H1 (cell line): ENCODE measurements around the gene TNIK. TPM values are rescaled to one million over a fixed set of nuclear protein-coding genes. Genes with fewer than 3 reads are reported as not detected.

Experiments
- CTCF ChIA-PET: fragments of 300-600 bp; sonication (Branson Sonifier 250); formaldehyde crosslinking; loops from one replicate; lab custom pipeline; 2021; ENCODE audit not compliant: partially characterized antibody; lab: Charles Lee
- POLR2A ChIA-PET: fragments of 300-600 bp; sonication (Branson Sonifier 250); formaldehyde crosslinking; loops from one replicate; lab custom pipeline; 2021; ENCODE audit warnings: inconsistent platforms; ENCODE audit not compliant: partially characterized antibody; lab: Charles Lee
- DNase-seq, 2 experiments: peaks; one replicate each; pipeline versions ENCODE4 v3.0.0 to v3.0.0-alpha.2; 2010 to 2022; ENCODE audit warnings: low spot score in 2 of 2, low read depth in 1 of 2, mixed read lengths in 1 of 2
- FAIRE-seq: peaks from 2 replicates; lab custom pipeline; 2011; peaks lifted over from hg19 to GRCh38; lab: Jason Lieb, UNC
- H2AFZ ChIP-seq: 2 replicates; pipeline ENCODE4 v1.8.1; 2012; ENCODE audit warnings: low read length, inconsistent platforms
- H2AK5ac ChIP-seq: 2 replicates; pipeline ENCODE4 v1.6.1; 2013; ENCODE audit warnings: low read depth, low read length
- H2BK120ac ChIP-seq: replicated peaks from 2 replicates; pipeline ENCODE3; 2013; ENCODE audit warnings: low read depth, low read length, inconsistent platforms
- H2BK12ac ChIP-seq: 2 replicates; pipeline ENCODE4 v1.6.1; 2013; ENCODE audit warnings: low read depth, low read length
- H2BK15ac ChIP-seq: 2 replicates; pipeline ENCODE4 v1.6.1; 2013; ENCODE audit warnings: low read length
- H2BK20ac ChIP-seq: 2 replicates; pipeline ENCODE4 v1.6.1; 2013; ENCODE audit warnings: low read length
- H2BK5ac ChIP-seq: 2 replicates; pipeline ENCODE4 v1.6.1; 2013; ENCODE audit warnings: low read depth, low read length
- H3K14ac ChIP-seq: 2 replicates; pipeline ENCODE4 v1.6.1; 2013; ENCODE audit warnings: inconsistent platforms; ENCODE audit not compliant: insufficient read length
- H3K18ac ChIP-seq: 2 replicates; pipeline ENCODE4 v1.6.1; 2013; ENCODE audit warnings: low read length; ENCODE audit errors: extremely low read depth
- H3K23ac ChIP-seq: 2 replicates; pipeline ENCODE4 v1.6.1; 2013; ENCODE audit warnings: inconsistent platforms; ENCODE audit not compliant: insufficient read length
- H3K23me2 ChIP-seq: 2 replicates; pipeline ENCODE4 v1.6.1; 2013; ENCODE audit warnings: low read depth, low read length
- H3K27ac ChIP-seq: 2 replicates; pipeline ENCODE4 v1.6.1; 2011; ENCODE audit warnings: low read depth, low read length, inconsistent platforms
- H3K27me3 ChIP-seq, 4 experiments: replicated peaks in 1 of 4; 1 replicate in 1 of 4; 2 replicates in 3 of 4; pipeline versions ENCODE4 v1.6.1 to v1.8.1; 2011 to 2013; ENCODE audit warnings: low read length in 3 of 4, mild to moderate bottlenecking in 3 of 4, inconsistent platforms in 2 of 4, mixed read lengths in 2 of 4, moderate library complexity in 1 of 4; ENCODE audit not compliant: control insufficient read depth in 3 of 4, insufficient read depth in 3 of 4; ENCODE audit errors: extremely low read depth in 1 of 4
- H3K36me3 ChIP-seq, 4 experiments: 2 replicates each; pipeline versions ENCODE4 v1.6.1 to v1.8.1; 2011 to 2013; ENCODE audit warnings: mild to moderate bottlenecking in 4 of 4, low read length in 3 of 4, moderate library complexity in 2 of 4, control low read depth in 1 of 4, inconsistent platforms in 1 of 4; ENCODE audit not compliant: insufficient read depth in 4 of 4, control insufficient read depth in 2 of 4
- H3K4ac ChIP-seq: replicated peaks from 2 replicates; pipeline ENCODE3; 2013; ENCODE audit warnings: low read length, low read depth, mixed read lengths, inconsistent platforms; ENCODE audit not compliant: insufficient read length
- H3K4me1 ChIP-seq, 4 experiments: replicated peaks in 1 of 4; 1 replicate in 1 of 4; 2 replicates in 3 of 4; pipeline versions ENCODE4 v1.6.1 to v1.8.1; 2011 to 2013; ENCODE audit warnings: low read length in 3 of 4, inconsistent platforms in 2 of 4, mixed read lengths in 1 of 4; ENCODE audit not compliant: insufficient read depth in 4 of 4, control insufficient read depth in 3 of 4
- H3K4me2 ChIP-seq, 2 experiments: 2 replicates each; pipeline versions ENCODE4 v1.6.1 to v1.8.1; 2011 to 2013; ENCODE audit warnings: low read depth in 2 of 2, low read length in 2 of 2, control low read depth in 1 of 2, inconsistent platforms in 1 of 2, mild to moderate bottlenecking in 1 of 2; ENCODE audit not compliant: insufficient read depth in 1 of 2
- H3K4me3 ChIP-seq, 4 experiments: fragments of 200-600, 300-600 bp in 1 of 4; sonication (generic), shearing (Covaris generic), sonication (Bioruptor Twin) in 1 of 4; 2 replicates each; pipeline versions ENCODE4 v1.5.1 to v1.8.1; 2011 to 2016; ENCODE audit warnings: low read length in 4 of 4, low read depth in 3 of 4, control low read depth in 2 of 4, inconsistent platforms in 2 of 4, mild to moderate bottlenecking in 2 of 4, mixed read lengths in 1 of 4, moderate library complexity in 1 of 4; ENCODE audit not compliant: insufficient read depth in 2 of 4; ENCODE audit errors: extremely low read depth in 1 of 4
- H3K56ac ChIP-seq: replicated peaks from 2 replicates; pipeline ENCODE3; 2013; ENCODE audit warnings: low read depth, mild to moderate bottlenecking, mixed read lengths, low read length, inconsistent platforms; ENCODE audit not compliant: insufficient read length
- H3K79me1 ChIP-seq: 2 replicates; pipeline ENCODE4 v1.6.1; 2013; ENCODE audit warnings: low read depth, low read length, control low read depth
- H3K79me2 ChIP-seq, 2 experiments: 2 replicates each; pipeline versions ENCODE4 v1.6.1 to v1.8.1; 2012 to 2013; ENCODE audit warnings: low read length in 2 of 2, mild to moderate bottlenecking in 2 of 2, inconsistent platforms in 1 of 2; ENCODE audit not compliant: insufficient read depth in 2 of 2, control insufficient read depth in 1 of 2
- H3K9ac ChIP-seq, 4 experiments: replicated peaks in 1 of 4; 1 replicate in 1 of 4; 2 replicates in 3 of 4; pipeline versions ENCODE4 v1.6.1 to v1.8.1; 2011 to 2013; ENCODE audit warnings: low read depth in 3 of 4, low read length in 3 of 4, control low read depth in 2 of 4, mild to moderate bottlenecking in 2 of 4, moderate library complexity in 2 of 4, inconsistent platforms in 1 of 4; ENCODE audit errors: extremely low read depth in 1 of 4
- H3K9me3 ChIP-seq, 2 experiments: 2 replicates each; pipeline versions ENCODE4 v1.6.1 to v1.8.1; 2012 to 2013; ENCODE audit warnings: mild to moderate bottlenecking in 2 of 2, moderate library complexity in 2 of 2, control low read depth in 1 of 2, inconsistent platforms in 1 of 2, low read depth in 1 of 2, low read length in 1 of 2, mixed read lengths in 1 of 2; ENCODE audit not compliant: insufficient read depth in 2 of 2
- H4K20me1 ChIP-seq, 2 experiments: replicated peaks in 1 of 2; 2 replicates each; pipeline versions ENCODE3 to v1.8.1; 2011 to 2013; ENCODE audit warnings: inconsistent platforms in 2 of 2, low read length in 2 of 2, mild to moderate bottlenecking in 1 of 2; ENCODE audit not compliant: insufficient read depth in 2 of 2, control insufficient read depth in 1 of 2
- H4K5ac ChIP-seq: 2 replicates; pipeline ENCODE4 v1.6.1; 2013; ENCODE audit warnings: low read length, low read depth, mixed read lengths, inconsistent platforms; ENCODE audit not compliant: insufficient read length
- H4K8ac ChIP-seq: 2 replicates; pipeline ENCODE4 v1.8.0; 2013; ENCODE audit warnings: mild to moderate bottlenecking, moderate library complexity, low read length, inconsistent platforms; ENCODE audit not compliant: insufficient read depth; ENCODE audit errors: extremely low read depth
- H4K91ac ChIP-seq: replicated peaks from 2 replicates; pipeline ENCODE3; 2013; ENCODE audit warnings: low read length, mixed read lengths, inconsistent platforms; ENCODE audit not compliant: insufficient read length
- ATF2 ChIP-seq: IDR thresholded peaks from 2 replicates; pipeline ENCODE4 v1.6.1; 2012; ENCODE audit warnings: low read length, inconsistent platforms
- ATF3 ChIP-seq: IDR thresholded peaks from 2 replicates; pipeline ENCODE4 v1.6.1; 2011; ENCODE audit warnings: low read depth, mild to moderate bottlenecking, low read length; ENCODE audit not compliant: insufficient read depth
- EP300 ChIP-seq, 2 experiments: IDR thresholded peaks; 1 replicate in 1 of 2; 2 replicates in 1 of 2; pipeline ENCODE4 v1.6.1; 2011 to 2012; ENCODE audit warnings: low read depth in 2 of 2, low read length in 2 of 2, mild to moderate bottlenecking in 2 of 2, borderline replicate concordance in 1 of 2, inconsistent platforms in 1 of 2, moderate library complexity in 1 of 2
- EZH2 ChIP-seq: fragments of 200-600 bp; sonication (generic); IDR thresholded peaks from 2 replicates; pipeline ENCODE4 v1.7.1; 2012; ENCODE audit warnings: low read depth, mild to moderate bottlenecking, moderate library complexity, low read length, inconsistent platforms; ENCODE audit not compliant: severe bottlenecking
- GTF2F1 ChIP-seq: IDR thresholded peaks from 2 replicates; pipeline ENCODE4 v1.6.1; 2012; ENCODE audit warnings: low read depth, low read length, improper control_type of control experiment, borderline replicate concordance
- POLR2A ChIP-seq, 2 experiments: IDR thresholded peaks; 1 replicate in 1 of 2; 2 replicates in 1 of 2; pipeline ENCODE4 v1.6.1; 2011; ENCODE audit warnings: low read depth in 2 of 2, low read length in 2 of 2, mild to moderate bottlenecking in 2 of 2; ENCODE audit errors: control extremely low read depth in 1 of 2
- RBBP5 ChIP-seq: IDR thresholded peaks from 2 replicates; pipeline ENCODE4 v1.7.1; 2012; ENCODE audit warnings: low read depth, mild to moderate bottlenecking, inconsistent platforms, low read length, moderate library complexity, borderline replicate concordance
- SIX5 ChIP-seq: IDR thresholded peaks from 2 replicates; pipeline ENCODE4 v1.6.1; 2011; ENCODE audit warnings: mild to moderate bottlenecking, low read depth, low read length
- SP4 ChIP-seq: IDR thresholded peaks from 2 replicates; pipeline ENCODE4 v1.6.1; 2012; ENCODE audit warnings: low read length, inconsistent platforms
- TCF12 ChIP-seq: IDR thresholded peaks from 2 replicates; pipeline ENCODE4 v1.6.1; 2011; ENCODE audit warnings: low read depth, mild to moderate bottlenecking, low read length
- ZNF274 ChIP-seq: IDR thresholded peaks from 2 replicates; pipeline ENCODE4 v1.7.0; 2012; ENCODE audit warnings: low read length, borderline replicate concordance; ENCODE audit errors: extremely low read depth
- WGBS, 2 experiments: shearing (Covaris generic) in 1 of 2; methylation state at CpG; one replicate each; pipeline versions ENCODE4 v1.1.6 to v1.1.7; 2013 to 2015; ENCODE audit warnings: low lambda C conversion rate in 2 of 2, mixed read lengths in 2 of 2, inconsistent platforms in 1 of 2, low coverage in 1 of 2, missing lambda C conversion rate in 1 of 2; ENCODE audit not compliant: insufficient replicate concordance in 2 of 2, insufficient coverage in 1 of 2, insufficient read length in 1 of 2; ENCODE audit errors: extremely low coverage in 1 of 2, missing lambda C conversion rate in 1 of 2; 5-methylcytosine and 5-hydroxymethylcytosine counted together
- polyA plus RNA-seq, 7 experiments: library from polyadenylated mRNA; depleted of rRNA in 3 of 7; stranded (reverse) in 5 of 7; unstranded in 2 of 7; fragments of >200 nt in 5 of 7; fragments of 200-250 nt in 2 of 7; gene quantifications; 1 replicate in 5 of 7; 2 replicates in 1 of 7; 4 replicates in 1 of 7; pipeline versions ENCODE4 v1.2.1 to v1.2.3, GENCODE V29; 2011 to 2013; ENCODE audit warnings: missing spikeins in 2 of 7, mixed read lengths in 2 of 7
- total RNA-seq: library from RNA; stranded (reverse); fragmentation: NEBNext Ultra II Directional; extraction: Animal tissue kit (Norgen Biotek cat#: 25700); gene quantifications from 2 replicates; pipeline ENCODE4 v1.2.1, GENCODE V29; 2021

Gene TNIK
- total and polyA plus RNA-seq, 2 of the 8 experiments (the other 6 are each of a cell fraction or from before 2014, with no cell fraction given) = 7.4 to 42.0 TPM

GRCh38 chr3:171248426-171249111 lies 211.6 kb downstream of the TNIK start:
- POLR2A ChIA-PET = no interaction called here
- Histone ChIP-seq H3K79me1 (no peaks in the 10 kb centered on the region; the same call in 1 of the 2 replicates), H2BK12ac (no peak overlapping the region), H3K4ac (no peak overlapping the region), H3K18ac (no peak overlapping the region), H3K9ac (no peak overlapping the region), H4K91ac (no peak overlapping the region), H2BK15ac (no peak overlapping the region), H2BK20ac (no peak overlapping the region), H4K5ac (no peak overlapping the region), H2AK5ac (no peak overlapping the region), H4K8ac (no peak overlapping the region), H3K79me2 (no peaks in the 10 kb centered on the region; a peak in 1 of 4 replicates), H3K27me3 (no peaks in the 10 kb centered on the region), H2AFZ (no peak overlapping the region), H3K23ac (no peak overlapping the region), H4K20me1 (no peaks in the 10 kb centered on the region), H3K36me3 (no peaks in the 10 kb centered on the region), H2BK120ac (no peak overlapping the region), H3K14ac (no peak overlapping the region), H3K4me3 (no peak overlapping the region), H3K4me1 (no peaks in the 10 kb centered on the region), H3K56ac (no peak overlapping the region), H3K9me3 (no peaks in the 10 kb centered on the region; a peak in 1 of 4 replicates), H2BK5ac (no peak overlapping the region), H3K27ac (no peak overlapping the region), H3K4me2 (no peak overlapping the region), H3K23me2 (no peaks in the 10 kb centered on the region; the same call in 1 of the 2 replicates)
- DNase-seq = no peak
- WGBS, 2 experiments = 84% methylated on average over 4 of the region's 4 CpGs; no CpG with 5 or more reads in 1 of the 2 experiments
- no peak for FAIRE-seq
- CTCF ChIA-PET = interaction anchor here (1.1 kb wide), 1 partner anchor 12 kb away, joined by 3 read pairs; no protein-coding TSS in a partner anchor
- TF ChIP-seq POLR2A (IDR thresholded peaks at IDR 0.05; ENCODE audit: control extremely low read depth in 1 of 2, low read depth in 2 of 2, low read length in 2 of 2) = no peak
- TF ChIP-seq RBBP5 = no peak
- TF ChIP-seq ATF3 = no peak
- TF ChIP-seq GTF2F1 = no peak
- TF ChIP-seq SIX5 = no peak
- no peak for TF ChIP-seq ATF2
- TF ChIP-seq EZH2 = no peak
- no peak for TF ChIP-seq TCF12
- TF ChIP-seq SP4 = no peak
- no peak for TF ChIP-seq EP300 (IDR thresholded peaks at IDR 0.05; ENCODE audit: borderline replicate concordance in 1 of 2, low read depth in 2 of 2, low read length in 2 of 2)
- no peak for TF ChIP-seq ZNF274
